HG03521 (cell line): ENCODE results near the gene TBC1D10A.
A peak's percentile ranks its signal among the peaks of the same experiment; 100 is the strongest.

Experiments
- ATAC-seq: cut with Tn5 transposase; IDR thresholded peaks from one replicate; pipeline ENCODE4 v1.9.1; 2021; ENCODE audit warnings: mild to moderate bottlenecking, moderate library complexity; ENCODE audit not compliant: unreplicated experiment

The TBC1D10A gene

GRCh38 chr22:30301995-30302809 lies 24.5 kb downstream of the TBC1D10A start:
- ATAC-seq, result no peak

GRCh38 chr22:30299322-30299721 lies 27.4 kb downstream of the TBC1D10A start:
- ATAC-seq, result no peak

GRCh38 chr22:30297991-30298701 lies 28.6 kb downstream of the TBC1D10A start:
- ATAC-seq, result no peak

GRCh38 chr22:30297276-30297990 lies 29.3 kb downstream of the TBC1D10A start:
- ATAC-seq, result no peak

- ATAC-seq, result no peak
Observed at GRCh38 chr22:30296833-30297232, 29.9 kb downstream of the TBC1D10A start.

- no peak for ATAC-seq
Observed at GRCh38 chr22:30296324-30296723, 30.4 kb downstream of the TBC1D10A start.

GRCh38 chr22:30295576-30295975 lies 31.2 kb downstream of the TBC1D10A start:
- no peak for ATAC-seq

GRCh38 chr22:30294830-30295229 lies 31.9 kb downstream of the TBC1D10A start:
- no peak for ATAC-seq

- no peak for ATAC-seq
Observed at GRCh38 chr22:30294066-30294465, 32.7 kb downstream of the TBC1D10A start.

- no peak for ATAC-seq
Observed at GRCh38 chr22:30293026-30293425, 33.7 kb downstream of the TBC1D10A start.

- no peak for ATAC-seq
Observed at GRCh38 chr22:30292069-30292970, 34.4 kb downstream of the TBC1D10A start.

GRCh38 chr22:30291058-30291892 lies 35.5 kb downstream of the TBC1D10A start:
- no peak for ATAC-seq

GRCh38 chr22:30290342-30291057 lies 36.2 kb downstream of the TBC1D10A start:
- ATAC-seq, result no peak

GRCh38 chr22:30289980-30290313 lies 36.8 kb downstream of the TBC1D10A start:
- no peak for ATAC-seq

GRCh38 chr22:30289141-30289979 lies 37.4 kb downstream of the TBC1D10A start, which contains the start of gene CASTOR1:
CASTOR1 (minus strand) TSS chr22:30289505; CDS start chr22:30289497, 8 bp downstream.
- ATAC-seq, result peak; percentile 61

GRCh38 chr22:30288419-30289140 lies 38.2 kb downstream of the TBC1D10A start:
- no peak for ATAC-seq

- no peak for ATAC-seq
Observed at GRCh38 chr22:30287648-30288418, 38.9 kb downstream of the TBC1D10A start.
